IPS DF 19.7 (cell line): Measurements from ENCODE around the gene ASB10.

Experiments
- DNase-seq: peaks from one replicate; pipeline ENCODE4 v3.0.0-alpha.2; 2013; ENCODE audit warnings: low read depth, low spot score

The ASB10 gene

GRCh38 chr7:151210087-151210854 lies 23.2 kb upstream of the ASB10 start, which contains the start of gene H2BK1:
H2BK1 (minus strand) TSS chr7:151210488; CDS start chr7:151210318, 170 bp downstream.
- peak; percentile 12 for DNase-seq

GRCh38 chr7:151209588-151209987 lies 22.5 kb upstream of the ASB10 start:
- DNase-seq, result no peak

GRCh38 chr7:151208253-151208862 lies 21.3 kb upstream of the ASB10 start:
- no peak for DNase-seq

GRCh38 chr7:151207804-151208203 lies 20.8 kb upstream of the ASB10 start:
- DNase-seq, result no peak

- no peak for DNase-seq
Observed at GRCh38 chr7:151207315-151207714, 20.3 kb upstream of the ASB10 start.

GRCh38 chr7:151206914-151207313 lies 19.9 kb upstream of the ASB10 start:
- DNase-seq, result no peak

GRCh38 chr7:151205730-151206129 lies 18.7 kb upstream of the ASB10 start:
- no peak for DNase-seq

GRCh38 chr7:151204383-151205032 lies 17.5 kb upstream of the ASB10 start:
- no peak for DNase-seq

GRCh38 chr7:151202836-151203235 lies 15.8 kb upstream of the ASB10 start:
- no peak for DNase-seq

- DNase-seq, result no peak
Observed at GRCh38 chr7:151201751-151202150, 14.7 kb upstream of the ASB10 start.

- DNase-seq, result no peak
Observed at GRCh38 chr7:151201344-151201743, 14.3 kb upstream of the ASB10 start.

- DNase-seq, result no peak
Observed at GRCh38 chr7:151198945-151199848, 12.1 kb upstream of the ASB10 start.

- no peak for DNase-seq
Observed at GRCh38 chr7:151197932-151198331, 10.9 kb upstream of the ASB10 start.

- DNase-seq, result no peak
Observed at GRCh38 chr7:151195616-151196450, 8.8 kb upstream of the ASB10 start.

- no peak for DNase-seq
Observed at GRCh38 chr7:151194188-151194587, 7.1 kb upstream of the ASB10 start.

- DNase-seq, result no peak
Observed at GRCh38 chr7:151193203-151193978, 6.3 kb upstream of the ASB10 start.

- no peak for DNase-seq
Observed at GRCh38 chr7:151192002-151192539, 5.0 kb upstream of the ASB10 start.

GRCh38 chr7:151191544-151191943 lies 4.5 kb upstream of the ASB10 start:
- no peak for DNase-seq

GRCh38 chr7:151189038-151189437 lies 2.0 kb upstream of the ASB10 start:
- no peak for DNase-seq

- no peak for DNase-seq
Observed at GRCh38 chr7:151188252-151188542, 1.1 kb upstream of the ASB10 start.
